ENCODE measurements around the gene RGS14.
"Not testable (repeated sequence)": the region's sequence is repeated elsewhere in the genome, so short reads cannot be mapped to it uniquely, and the experiment has no call there.

The RGS14 gene

GRCh38 chr5:177366528-177367322, 9.0 kb downstream of the RGS14 start:
- DNase-seq, result no peak

DNA sequence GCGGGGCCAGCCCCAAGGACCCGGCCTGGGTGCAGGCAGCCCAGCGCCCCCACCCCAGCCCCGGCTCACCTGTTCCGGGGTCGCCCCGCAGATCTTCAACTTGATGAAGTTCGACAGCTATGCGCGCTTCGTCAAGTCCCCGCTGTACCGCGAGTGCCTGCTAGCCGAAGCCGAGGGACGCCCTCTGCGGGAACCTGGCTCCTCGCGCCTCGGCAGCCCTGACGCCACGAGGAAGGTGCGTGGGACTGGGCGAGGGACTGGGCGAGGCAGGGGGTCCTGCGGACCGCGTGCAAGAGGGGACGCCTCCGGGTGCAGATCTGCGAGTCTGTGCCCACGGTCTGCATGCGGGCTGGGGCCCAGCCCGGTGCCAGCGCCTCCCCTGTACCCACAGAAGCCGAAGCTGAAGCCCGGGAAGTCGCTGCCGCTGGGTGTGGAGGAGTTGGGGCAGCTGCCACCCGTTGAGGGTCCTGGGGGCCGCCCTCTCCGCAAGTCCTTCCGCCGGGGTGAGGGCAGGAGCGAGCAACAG, 9.7 kb downstream of the RGS14 start:
- no peak for DNase-seq

DNA sequence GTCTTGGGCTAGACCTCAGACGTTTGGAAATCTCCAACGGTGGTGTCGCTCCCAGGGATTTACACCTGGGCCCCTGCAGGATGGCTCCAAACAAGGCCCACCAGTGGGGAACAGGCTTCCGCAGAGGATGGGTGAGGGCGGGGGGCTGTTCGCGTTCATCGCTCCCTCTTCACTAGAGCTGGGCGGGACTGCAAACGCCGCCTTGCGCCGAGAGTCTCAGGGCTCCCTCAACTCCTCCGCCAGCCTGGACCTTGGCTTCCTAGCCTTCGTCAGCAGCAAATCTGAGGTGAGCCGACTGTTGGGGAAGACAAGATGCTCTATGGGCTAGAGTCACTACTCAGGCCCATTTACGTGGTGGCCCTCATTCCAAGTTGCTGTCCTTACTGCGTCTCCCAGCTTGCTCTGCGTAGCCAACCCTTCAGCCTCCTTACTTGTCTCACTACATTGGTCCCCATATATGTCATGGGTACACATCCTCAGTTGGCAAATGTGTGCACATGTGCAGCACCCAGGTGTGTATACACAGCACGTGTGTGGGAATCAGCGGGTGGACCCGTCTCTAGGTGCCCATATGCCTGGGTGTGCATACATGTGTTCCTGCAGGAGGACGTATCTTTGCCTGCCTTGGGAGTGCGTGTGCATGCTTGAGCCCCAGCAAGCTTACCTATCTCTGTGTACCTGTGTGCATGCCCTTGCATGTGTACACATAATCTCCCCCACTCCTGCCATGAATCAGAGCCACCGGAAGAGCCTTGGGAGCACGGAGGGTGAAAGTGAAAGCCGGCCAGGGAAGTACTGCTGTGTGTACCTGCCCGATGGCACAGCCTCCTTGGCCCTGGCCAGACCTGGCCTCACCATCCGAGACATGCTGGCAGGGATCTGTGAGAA, 10.5 kb downstream of the RGS14 start:
- no peak for DNase-seq

GRCh38 chr5:177368869-177369644, 11.3 kb downstream of the RGS14 start:
- peak; percentile 34 for DNase-seq

DNA sequence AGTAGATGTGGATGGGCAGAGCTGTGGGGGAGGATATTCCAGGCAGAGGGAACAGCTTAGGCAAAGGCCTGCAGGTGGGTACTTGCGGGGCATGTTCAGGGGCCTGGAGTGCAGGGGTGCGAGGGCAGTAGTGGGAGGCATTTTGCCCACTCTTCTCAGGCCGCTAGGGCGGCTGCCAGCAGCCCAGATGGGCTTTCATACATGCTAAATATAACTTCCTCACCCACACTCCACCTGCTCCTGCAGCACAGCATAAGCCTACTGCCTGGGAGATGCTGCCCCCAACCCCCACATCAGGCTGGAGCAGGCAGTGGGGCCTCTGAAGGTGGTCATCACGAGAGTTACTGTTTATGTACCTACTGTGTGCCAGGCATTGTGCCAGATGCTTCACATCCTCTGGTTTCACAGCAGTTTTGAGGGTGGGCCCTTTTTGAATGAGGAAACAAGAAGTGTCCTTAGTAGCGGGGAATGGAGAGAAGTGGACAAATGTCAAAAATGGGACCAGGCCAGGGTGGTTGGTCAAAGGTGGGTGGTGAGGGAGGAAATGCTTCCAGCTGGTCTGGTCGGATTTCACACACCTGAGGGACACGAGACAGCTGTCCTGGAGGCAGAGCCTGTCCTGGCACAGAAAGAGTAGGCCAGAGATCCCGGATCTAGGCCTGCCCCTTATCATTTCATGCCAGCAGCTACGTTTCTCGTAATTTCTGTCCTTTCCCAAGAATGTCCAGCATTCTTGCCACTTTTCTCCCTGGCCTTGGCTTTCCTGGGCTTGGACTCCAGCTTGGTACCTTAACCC, 12.1 kb downstream of the RGS14 start:
- DNase-seq, result no peak

- DNase-seq, result peak; percentile 80
Observed at GRCh38 chr5:177370488-177371119, 12.9 kb downstream of the RGS14 start.

DNA sequence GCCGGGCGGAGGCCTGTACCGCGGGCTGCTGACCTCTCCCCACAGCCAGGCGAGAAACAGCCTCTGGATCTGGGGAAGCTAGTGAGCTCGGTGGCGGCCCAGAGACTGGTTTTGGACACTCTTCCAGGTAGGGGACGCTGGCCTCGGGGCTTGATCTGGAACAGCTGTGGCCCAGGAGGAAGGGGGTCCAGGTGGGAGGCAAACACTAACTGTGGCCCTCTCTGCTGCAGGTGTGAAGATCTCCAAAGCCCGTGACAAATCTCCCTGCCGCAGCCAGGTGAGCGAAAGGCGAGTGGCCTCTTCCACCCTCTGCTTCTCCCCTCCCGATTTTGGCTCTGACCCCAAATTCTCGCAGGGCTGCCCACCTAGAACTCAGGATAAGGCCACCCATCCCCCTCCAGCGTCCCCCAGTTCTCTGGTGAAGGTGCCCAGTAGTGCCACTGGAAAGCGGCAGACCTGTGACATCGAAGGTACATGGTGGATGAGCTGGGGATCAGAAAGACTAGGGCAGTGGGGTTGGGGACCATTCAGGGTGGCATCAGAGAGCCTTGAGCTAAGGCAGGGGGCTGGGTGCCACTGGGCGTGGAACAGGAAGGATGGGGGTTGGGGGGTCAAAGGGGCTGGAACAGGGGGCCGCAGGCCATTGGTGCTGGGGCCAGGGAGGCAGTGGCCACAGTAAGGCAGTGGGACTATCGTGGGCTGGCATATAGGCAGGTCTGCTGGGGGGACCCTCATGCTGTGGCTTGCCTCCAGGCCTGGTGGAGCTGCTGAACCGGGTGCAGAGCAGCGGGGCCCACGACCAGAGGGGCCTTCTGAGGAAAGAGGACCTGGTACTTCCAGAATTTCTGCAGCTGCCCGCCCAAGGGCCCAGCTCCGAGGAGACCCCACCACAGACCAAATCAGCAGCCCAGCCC, 13.7 kb downstream of the RGS14 start:
- DNase-seq, result no peak

DNA sequence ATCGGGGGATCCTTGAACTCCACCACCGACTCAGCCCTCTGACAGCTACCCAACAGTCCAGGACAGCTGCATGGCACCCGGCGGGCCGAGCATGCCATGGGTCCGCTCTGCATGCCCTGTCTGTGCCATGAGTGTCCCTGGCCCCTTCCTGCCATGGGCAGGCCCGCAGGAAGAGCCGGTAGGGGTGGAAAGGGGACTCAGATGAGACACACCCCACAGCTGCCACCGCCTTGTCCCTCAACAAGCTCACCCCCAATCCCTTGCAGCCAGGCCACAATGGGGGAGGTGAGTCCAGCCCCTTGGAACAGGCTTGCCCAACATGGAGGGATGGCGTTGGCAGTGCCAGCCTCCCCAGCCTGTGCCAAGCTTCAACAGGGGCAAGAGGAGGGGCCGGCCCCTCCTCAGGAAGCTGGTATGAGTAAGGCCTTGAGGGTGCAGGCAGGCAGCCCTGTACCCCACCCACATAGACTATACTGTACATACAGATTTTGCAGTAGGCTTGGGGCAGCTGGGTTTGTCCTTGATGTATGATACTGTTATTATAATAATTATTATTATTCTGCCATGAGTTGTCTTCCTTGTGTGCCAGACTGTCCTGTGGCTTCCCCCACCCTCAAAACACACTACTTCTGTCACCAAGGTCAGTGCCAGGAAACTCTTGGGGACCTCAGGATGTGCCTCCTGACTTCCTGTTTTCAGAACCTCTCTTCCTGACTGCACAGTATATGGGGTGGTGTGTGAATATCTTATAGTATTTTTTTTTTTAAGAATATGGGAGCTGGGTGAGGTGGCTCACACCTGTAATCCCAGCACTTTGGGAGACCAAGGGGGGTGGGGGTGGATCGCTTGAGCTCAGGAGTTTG, 14.5 kb downstream of the RGS14 start:
- DNase-seq, result peak; percentile 42

GRCh38 chr5:177372910-177373309, 15.2 kb downstream of the RGS14 start:
- DNase-seq, result peak; percentile 35

DNA sequence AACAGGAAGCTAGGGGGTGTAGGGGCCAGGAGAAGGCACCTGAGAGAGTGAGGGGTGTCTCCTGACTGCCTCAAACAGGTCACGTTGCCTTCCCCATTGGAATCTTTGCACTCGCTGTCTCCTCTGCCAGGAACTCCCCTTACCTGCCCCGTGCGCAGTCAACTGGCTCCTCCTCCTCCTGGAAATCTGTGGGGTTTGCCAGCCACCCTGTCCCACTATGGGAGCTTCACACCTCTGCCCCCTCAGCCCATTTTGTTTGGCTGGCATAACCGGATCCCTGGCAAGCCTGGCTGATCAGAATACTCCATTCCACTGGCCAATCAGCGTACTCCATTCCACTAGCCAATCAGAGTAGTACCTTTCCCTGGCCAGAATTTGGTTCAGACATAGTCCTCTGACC, 16.1 kb downstream of the RGS14 start:
- no peak for DNase-seq

DNA sequence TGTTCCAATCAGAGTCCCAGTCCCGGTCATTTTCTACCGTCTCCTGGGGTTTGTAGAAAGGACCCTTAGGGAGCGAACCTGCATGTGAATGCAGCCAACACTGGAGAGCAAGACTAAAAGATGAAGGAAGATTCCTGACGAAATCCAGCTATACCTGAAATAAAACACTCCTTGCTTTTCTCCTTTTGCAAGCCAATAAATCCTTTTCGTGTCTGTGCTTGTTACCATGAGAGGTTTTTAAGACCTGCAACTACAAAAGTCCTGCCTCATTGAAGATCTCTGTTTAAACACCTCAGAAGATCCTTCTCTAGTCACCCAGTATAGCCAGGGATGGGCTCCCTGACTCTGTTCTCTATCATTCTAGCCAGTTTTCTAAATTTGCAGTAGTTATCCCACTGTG, 16.5 kb downstream of the RGS14 start:
- DNase-seq, result no peak

GRCh38 chr5:177375516-177375915, 17.8 kb downstream of the RGS14 start:
- not testable (repeated sequence) for DNase-seq

DNA sequence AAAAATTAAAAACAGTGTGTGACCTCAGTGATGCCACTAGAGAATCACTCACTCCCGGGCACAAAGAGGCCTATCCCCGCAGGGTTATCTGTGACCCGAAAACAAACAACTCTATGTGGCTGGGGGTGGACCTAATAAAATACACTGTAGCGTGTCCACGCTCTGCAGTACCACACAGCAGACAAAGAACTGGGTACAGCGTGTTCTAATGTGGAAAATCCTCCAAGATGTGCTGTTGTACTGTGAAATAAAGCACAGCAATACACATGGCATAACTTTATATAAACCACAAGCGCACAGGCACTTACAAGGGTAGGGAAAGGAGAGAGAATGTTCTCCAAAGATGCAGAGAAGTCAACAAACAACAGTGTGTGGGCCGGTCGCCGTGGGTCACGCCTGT, 18.4 kb downstream of the RGS14 start:
- no peak for DNase-seq

- DNase-seq, result no peak
Observed at GRCh38 chr5:177377851-177378776, 20.4 kb downstream of the RGS14 start.

GRCh38 chr5:177378884-177379883, 21.5 kb downstream of the RGS14 start:
- DNase-seq, result no peak

DNA sequence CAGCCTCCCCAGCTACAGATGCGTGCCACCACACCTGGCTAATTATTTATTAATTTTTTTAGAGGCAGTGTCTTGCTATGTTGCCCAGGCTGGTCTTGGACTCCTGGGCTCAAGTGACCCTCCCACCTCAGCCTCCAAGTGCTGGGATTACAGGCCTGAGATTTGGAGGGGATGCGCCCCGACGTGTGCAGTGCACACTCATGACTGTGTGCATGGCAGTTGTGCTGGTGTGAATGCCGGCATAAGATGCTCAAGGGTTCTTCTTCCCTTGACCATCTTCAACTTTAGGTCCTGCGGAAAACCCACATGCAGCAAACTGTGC, 23.0 kb downstream of the RGS14 start:
- DNase-seq, result no peak

DNA sequence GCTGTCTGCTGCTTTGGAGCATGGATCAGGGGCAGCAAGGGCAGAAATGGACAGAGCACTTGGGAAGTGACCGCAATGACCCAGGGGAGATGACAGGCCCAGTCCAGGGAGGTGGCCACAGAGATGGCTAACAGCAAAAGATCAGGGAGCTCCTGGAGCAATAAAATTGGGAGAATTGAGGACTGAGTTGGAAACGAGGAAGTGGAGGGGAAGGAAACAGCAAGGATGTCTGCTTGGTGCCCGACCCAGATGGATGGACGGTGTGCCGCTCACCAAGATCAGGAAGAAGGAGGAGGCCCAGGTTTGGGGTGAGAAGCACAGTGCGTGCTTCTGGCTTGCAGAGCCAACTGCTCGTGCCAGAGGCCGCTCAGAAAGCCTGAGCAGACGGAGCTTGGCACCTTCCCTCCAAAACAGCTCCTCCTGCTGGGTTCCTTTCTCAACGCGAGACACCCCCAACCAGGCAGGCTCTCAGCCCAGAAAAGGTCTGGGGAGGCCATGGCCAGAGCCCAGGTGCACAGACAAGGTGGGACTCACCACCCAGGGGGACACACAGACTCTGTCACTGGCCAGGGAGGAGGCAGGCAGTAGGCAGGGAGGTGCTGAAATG, 24.8 kb downstream of the RGS14 start:
- no peak for DNase-seq

All from CD4-positive, alpha-beta T cell treated with Interleukin-17A for 1 hour (primary cell).